ENCODE results near the gene NPAS3. TPM values are rescaled to one million over a fixed set of nuclear protein-coding genes. Genes with fewer than 3 reads are reported as not detected.

Gene NPAS3
- total and polyA plus RNA-seq, 2 of the 8 experiments (the other 6 are each of a cell fraction or from before 2014, with no cell fraction given): 0.11 to 0.60 TPM

DNA sequence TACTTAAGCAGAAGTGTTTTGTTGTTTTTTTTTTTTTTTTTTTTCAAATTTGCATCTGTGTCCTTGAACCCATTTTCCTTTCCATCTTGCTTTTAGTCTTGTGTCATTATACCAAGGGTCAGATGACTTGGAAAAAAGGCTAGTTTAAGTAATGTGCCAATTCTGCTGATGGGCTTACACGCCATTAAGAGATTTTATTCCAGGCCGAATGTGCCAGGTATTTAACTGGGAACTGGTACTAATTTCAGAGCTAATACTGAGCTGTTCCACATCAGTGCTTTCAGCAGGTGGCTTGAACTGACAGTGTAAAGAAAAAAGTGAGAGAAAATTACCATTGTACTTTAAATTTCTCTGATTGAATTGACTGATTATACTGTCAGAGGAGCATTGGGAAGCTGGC is 224.9 kb downstream of the NPAS3 start:
- Histone ChIP-seq H3K9me3 (ENCODE audit: insufficient read depth in 2 of 2, low read depth in 1 of 2, low read length in 1 of 2) (no peaks in the 10 kb centered on the region), H3K79me1 (ENCODE audit: low read depth, low read length) (no peaks in the 10 kb centered on the region), H3K4me3 (ENCODE audit: extremely low read depth in 1 of 4, insufficient read depth in 2 of 4, low read depth in 3 of 4, low read length in 4 of 4) (no peak overlapping the region), H3K4me2 (ENCODE audit: insufficient read depth in 1 of 2, low read depth in 2 of 2, low read length in 2 of 2) (no peak overlapping the region), H4K8ac (ENCODE audit: extremely low read depth, insufficient read depth, low read length) (no peak overlapping the region), H3K56ac (replicated peaks; ENCODE audit: insufficient read length, low read depth, low read length) (no peak overlapping the region), H2BK20ac (ENCODE audit: low read length) (no peak overlapping the region), H3K27ac (ENCODE audit: low read depth, low read length) (no peak overlapping the region), H4K5ac (ENCODE audit: insufficient read length, low read depth, low read length) (no peak overlapping the region), H3K9ac (replicated peaks in 1 of 4; ENCODE audit: extremely low read depth in 1 of 4, low read depth in 3 of 4, low read length in 3 of 4) (no peak overlapping the region), H3K36me3 (ENCODE audit: control insufficient read depth in 2 of 4, insufficient read depth in 4 of 4, low read length in 3 of 4) (no peaks in the 10 kb centered on the region), H2BK5ac (ENCODE audit: low read depth, low read length) (no peak overlapping the region), H4K20me1 (replicated peaks in 1 of 2; ENCODE audit: control insufficient read depth in 1 of 2, insufficient read depth in 2 of 2, low read length in 2 of 2) (no peaks in the 10 kb centered on the region), H2BK12ac (ENCODE audit: low read depth, low read length) (no peak overlapping the region), H3K79me2 (ENCODE audit: control insufficient read depth in 1 of 2, insufficient read depth in 2 of 2, low read length in 2 of 2) (no peaks in the 10 kb centered on the region), H2AFZ (ENCODE audit: low read length) (no peak overlapping the region), H3K14ac (ENCODE audit: insufficient read length) (no peak overlapping the region), H3K4ac (replicated peaks; ENCODE audit: insufficient read length, low read depth, low read length) (no peak overlapping the region), H2AK5ac (ENCODE audit: low read depth, low read length) (no peak overlapping the region), H3K18ac (ENCODE audit: extremely low read depth, low read length) (no peak overlapping the region), H2BK120ac (replicated peaks; ENCODE audit: low read depth, low read length) (no peak overlapping the region), H4K91ac (replicated peaks; ENCODE audit: insufficient read length, low read length) (no peak overlapping the region), H3K27me3 (replicated peaks in 1 of 4; ENCODE audit: control insufficient read depth in 3 of 4, extremely low read depth in 1 of 4, insufficient read depth in 3 of 4, low read length in 3 of 4) (no peaks in the 10 kb centered on the region), H2BK15ac (ENCODE audit: low read length) (no peak overlapping the region), H3K4me1 (replicated peaks in 1 of 4; ENCODE audit: control insufficient read depth in 3 of 4, insufficient read depth in 4 of 4, low read length in 3 of 4) (peaks cover 0 to 13% (median 2%) of the 10 kb centered on the region in 4 experiments; a peak in 2 of 7 replicates), H3K23me2 (ENCODE audit: low read depth, low read length) (no peaks in the 10 kb centered on the region), H3K23ac (ENCODE audit: insufficient read length) (no peak overlapping the region)
- FAIRE-seq: no peak
- no peak for TF ChIP-seq ZNF274 (IDR thresholded peaks at IDR 0.05; ENCODE audit: borderline replicate concordance, extremely low read depth, low read length)
- TF ChIP-seq HDAC6 (IDR thresholded peaks at IDR 0.05; ENCODE audit: low read depth, low read length): no peak
- no peak for TF ChIP-seq BRCA1 (IDR thresholded peaks at IDR 0.05; ENCODE audit: low read depth, low read length)
- POLR2A ChIA-PET (ENCODE audit: partially characterized antibody): no interaction called here
- no peak for DNase-seq (ENCODE audit: low read depth in 1 of 2, low spot score in 2 of 2)
- CTCF ChIA-PET (ENCODE audit: partially characterized antibody): interaction anchor here (0.6 to 1.1 kb wide), 2 partner anchors 57 to 483 kb away, joined by 3 read pairs; no protein-coding TSS in a partner anchor
- WGBS, 2 experiments (ENCODE audit: extremely low coverage in 1 of 2, insufficient coverage in 1 of 2, insufficient read length in 1 of 2, insufficient replicate concordance in 2 of 2, low coverage in 1 of 2, low lambda C conversion rate in 2 of 2, missing lambda C conversion rate in 1 of 2): 91% methylated on average over 2 of the region's 2 CpGs; no CpG with 5 or more reads in 1 of the 2 experiments

Data from H1 (cell line).